Measurements from ENCODE around the gene ARHGAP29. TPM values are rescaled to one million over a fixed set of nuclear protein-coding genes. Genes with fewer than 3 reads are reported as not detected.

ARHGAP29 gene
- total and polyA plus RNA-seq, 2 of the 8 experiments (the other 6 are each of a cell fraction or from before 2014, with no cell fraction given) = 0.57 to 3.2 TPM

DNA sequence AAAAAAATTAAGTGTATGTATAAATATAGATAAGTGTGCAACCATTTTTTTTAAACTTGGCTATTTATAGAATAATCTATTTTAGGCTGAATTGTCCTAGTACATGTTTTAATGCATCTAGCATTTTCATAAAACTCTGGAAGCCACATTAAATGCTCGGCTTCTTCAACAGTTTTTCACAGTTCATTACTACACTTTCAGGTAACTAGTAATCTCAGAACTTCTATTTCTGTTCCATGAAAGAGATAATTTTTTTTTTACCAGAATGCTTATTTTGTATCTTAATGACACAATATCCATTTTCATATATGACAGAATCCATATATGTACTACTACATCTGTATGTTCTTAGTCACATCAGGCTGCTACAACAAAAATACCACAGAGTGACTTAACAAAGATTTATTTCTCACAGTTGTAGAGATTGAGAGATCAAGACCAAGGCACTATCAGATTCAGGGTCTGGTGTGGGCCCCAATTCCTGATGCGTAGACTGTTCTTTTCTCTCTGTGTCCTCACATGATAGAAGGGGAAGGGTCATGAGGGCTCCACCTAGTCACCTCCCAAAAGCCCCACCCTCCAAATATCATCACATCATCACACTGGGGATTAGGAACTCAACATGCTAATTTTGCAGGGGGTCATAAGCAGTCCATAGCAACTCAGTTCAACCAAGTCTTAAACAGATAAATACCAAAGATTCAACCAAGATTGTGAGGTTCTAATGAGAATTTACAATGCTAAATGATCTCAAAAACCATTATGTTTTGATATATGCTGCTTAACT, 43.1 kb downstream of the ARHGAP29 start (continued):
- TF ChIP-seq POLR2A (IDR thresholded peaks at IDR 0.05; ENCODE audit: control extremely low read depth in 1 of 2, low read depth in 2 of 2, low read length in 2 of 2) = no peak
